Tibial nerve (tissue), 4 donors: ENCODE data around the gene MITF. TPM values are rescaled to one million over a fixed set of nuclear protein-coding genes. Genes with fewer than 3 reads are reported as not detected.

Experiments used
- DNase-seq, 2 donors: peaks; one replicate each; pipeline ENCODE4 v3.0.0-alpha.2; 2019; ENCODE audit warnings: low spot score in 2 of 2
- H3K27ac ChIP-seq, 4 donors: fragments of 200-600 bp; sonication (generic) in 3 of 4; one replicate each; pipeline ENCODE4 v1.5.1; 2017 to 2019; ENCODE audit warnings: mild to moderate bottlenecking in 1 of 4
- H3K27me3 ChIP-seq, 2 donors: fragments of 200-600 bp; sonication (generic) in 1 of 2; one replicate each; pipeline versions ENCODE4 v1.5.1 to v1.6.0; 2017 to 2019
- H3K36me3 ChIP-seq, 3 donors: fragments of 200-600 bp; sonication (generic); one replicate each; pipeline ENCODE4 v1.5.1; 2018 to 2019
- H3K4me1 ChIP-seq, 4 donors: fragments of 200-600 bp; sonication (generic) in 3 of 4; one replicate each; pipeline ENCODE4 v1.5.1; 2017 to 2019
- H3K4me3 ChIP-seq, 4 donors: fragments of 200-600 bp; sonication (generic) in 3 of 4; one replicate each; pipeline ENCODE4 v1.5.1; 2017 to 2019; ENCODE audit warnings: mild to moderate bottlenecking in 1 of 4, moderate library complexity in 1 of 4
- H3K9me3 ChIP-seq, 4 donors: fragments of 200-600 bp; sonication (generic) in 3 of 4; one replicate each; pipeline ENCODE4 v1.5.1; 2017 to 2019
- CTCF ChIP-seq, 5 experiments: fragments of 200-600 bp in 3 of 5; fragments of 450-650 bp in 2 of 5; sonication (generic) in 3 of 5; IDR thresholded peaks; one replicate each; pipeline ENCODE4 v1.5.1; 2016 to 2019; ENCODE audit warnings: antibody characterized with exemption in 5 of 5, mild to moderate bottlenecking in 3 of 5, moderate library complexity in 2 of 5
- EP300 ChIP-seq, 2 donors: sonication (generic); formaldehyde crosslinking; IDR thresholded peaks; one replicate each; pipeline ENCODE4 v1.6.1; 2017; ENCODE audit warnings: antibody characterized with exemption in 2 of 2, mild to moderate bottlenecking in 1 of 2
- POLR2A ChIP-seq, 2 donors: fragments of 450-650 bp; IDR thresholded peaks; one replicate each; pipeline ENCODE4 v1.6.1; 2017; ENCODE audit warnings: antibody characterized with exemption in 2 of 2, mild to moderate bottlenecking in 2 of 2, moderate library complexity in 2 of 2
- WGBS, 2 donors: methylation state at CpG; one replicate each; pipeline ENCODE4 v1.1.5; 2018; 5-methylcytosine and 5-hydroxymethylcytosine counted together
- total RNA-seq, 4 donors: library from RNA; depleted of rRNA; stranded (reverse); fragments of >200 nt; gene quantifications; one replicate each; pipeline ENCODE4 v1.1.0, GENCODE V29; 2016

MITF gene
- total RNA-seq, 4 donors from 2014 or later, result 10.3 to 26.9 (median 15.5) TPM

- H3K27ac ChIP-seq, result peak overlapping the region in 1 of 4 donors; percentile 70
- TF ChIP-seq POLR2A (IDR thresholded peaks at IDR 0.05) (no peak), EP300 (IDR thresholded peaks at IDR 0.05) (no peak), CTCF (IDR thresholded peaks at IDR 0.05) (no peak)
- peaks cover 0 to 8% (median 0%) of the 10 kb centered on the region in 3 donors for H3K36me3 ChIP-seq
- H3K9me3 ChIP-seq, result peaks cover 0 to 15% (median 0%) of the 10 kb centered on the region in 4 donors
- H3K27me3 ChIP-seq, result no peaks in the 10 kb centered on the region
- H3K4me1 ChIP-seq, result peaks cover 0 to 36% (median 11%) of the 10 kb centered on the region in 4 donors
- no peak overlapping the region for H3K4me3 ChIP-seq
- no peak for DNase-seq
These were observed 14.0 kb downstream of the MITF start for GRCh38 chr3:69753179-69753775.

- 93 to 94% methylated on average over 1 of the region's 1 CpG for WGBS, 2 donors
These were observed 16.5 kb downstream of the MITF start for GRCh38 chr3:69755795-69756194.

GRCh38 chr3:69761896-69762767 is 22.9 kb downstream of the MITF start:
- TF ChIP-seq POLR2A (IDR thresholded peaks at IDR 0.05) (no peak), EP300 (IDR thresholded peaks at IDR 0.05) (peak in 1 of 2 donors; percentile 9)
- Histone ChIP-seq H3K9me3 (no peaks in the 10 kb centered on the region), H3K4me1 (peaks cover 0 to 52% (median 6%) of the 10 kb centered on the region in 4 donors), H3K27me3 (no peaks in the 10 kb centered on the region), H3K36me3 (no peaks in the 10 kb centered on the region), H3K4me3 (no peak overlapping the region), H3K27ac (peak overlapping the region in 1 of 4 donors; percentile 23)
- WGBS, 2 donors, result 71 to 75% methylated on average over 2 of the region's 2 CpGs
- no peak for DNase-seq

More at GRCh38 chr3:69755795-69756194, 16.5 kb downstream of the MITF start:
- no peak overlapping the region for H3K27ac ChIP-seq
- H3K4me3 ChIP-seq, result no peak overlapping the region
- H3K27me3 ChIP-seq, result no peaks in the 10 kb centered on the region
- H3K9me3 ChIP-seq, result peaks cover 0 to 15% (median 0%) of the 10 kb centered on the region in 4 donors
- H3K36me3 ChIP-seq, result peaks cover 0 to 8% (median 0%) of the 10 kb centered on the region in 3 donors
- TF ChIP-seq EP300 (IDR thresholded peaks at IDR 0.05) (no peak), POLR2A (IDR thresholded peaks at IDR 0.05) (no peak), CTCF (IDR thresholded peaks at IDR 0.05) (no peak)
- H3K4me1 ChIP-seq, result peaks cover 0 to 26% (median 7%) of the 10 kb centered on the region in 4 donors
- no peak for DNase-seq

GRCh38 chr3:69762768-69763229 is 23.5 kb downstream of the MITF start:
- H3K4me1 ChIP-seq, result peaks cover 0 to 51% (median 6%) of the 10 kb centered on the region in 4 donors
- no peak for DNase-seq
- H3K36me3 ChIP-seq, result no peaks in the 10 kb centered on the region
- H3K9me3 ChIP-seq, result no peaks in the 10 kb centered on the region
- WGBS, 2 donors, result 59 to 62% methylated on average over 1 of the region's 1 CpG
- TF ChIP-seq EP300 (IDR thresholded peaks at IDR 0.05) (no peak), POLR2A (IDR thresholded peaks at IDR 0.05) (no peak)
- H3K27ac ChIP-seq, result no peak overlapping the region
- no peak overlapping the region for H3K4me3 ChIP-seq
- H3K27me3 ChIP-seq, result no peaks in the 10 kb centered on the region

GRCh38 chr3:69763458-69763857 is 24.2 kb downstream of the MITF start:
- Histone ChIP-seq H3K4me3 (no peak overlapping the region), H3K27me3 (no peaks in the 10 kb centered on the region), H3K27ac (peak overlapping the region in 2 of 4 donors; percentile 64 to 76), H3K4me1 (peaks cover 0 to 51% (median 6%) of the 10 kb centered on the region in 4 donors), H3K36me3 (no peaks in the 10 kb centered on the region), H3K9me3 (no peaks in the 10 kb centered on the region)
- WGBS, 2 donors, result 75 to 78% methylated on average over 8 of the region's 8 CpGs
- no peak for DNase-seq
- no peak for TF ChIP-seq POLR2A (IDR thresholded peaks at IDR 0.05)
- TF ChIP-seq CTCF (IDR thresholded peaks at IDR 0.05), result no peak
- TF ChIP-seq EP300 (IDR thresholded peaks at IDR 0.05), result no peak
